Mammary epithelial cell (primary cell): ENCODE measurements around the gene ZNF780A.

ENCODE experiments used
- EZH2 ChIP-seq: IDR thresholded peaks from 2 replicates; pipeline ENCODE4 v1.6.1; 2012; ENCODE audit warnings: low read length, inconsistent platforms, borderline replicate concordance
- TF ChIP-seq, protein P1 (sequence below), 2 donors: IDR thresholded peaks in 1 of 2; conservative IDR thresholded peaks in 1 of 2; 2 replicates each; pipeline ENCODE4 v1.5.1; 2011 to 2012; ENCODE audit warnings: inconsistent platforms in 2 of 2, low read length in 2 of 2, mild to moderate bottlenecking in 2 of 2, control low read depth in 1 of 2, low read depth in 1 of 2; ENCODE audit not compliant: insufficient read depth in 1 of 2; ENCODE audit errors: extremely low read depth in 1 of 2

- TF ChIP-seq, protein P1, sequence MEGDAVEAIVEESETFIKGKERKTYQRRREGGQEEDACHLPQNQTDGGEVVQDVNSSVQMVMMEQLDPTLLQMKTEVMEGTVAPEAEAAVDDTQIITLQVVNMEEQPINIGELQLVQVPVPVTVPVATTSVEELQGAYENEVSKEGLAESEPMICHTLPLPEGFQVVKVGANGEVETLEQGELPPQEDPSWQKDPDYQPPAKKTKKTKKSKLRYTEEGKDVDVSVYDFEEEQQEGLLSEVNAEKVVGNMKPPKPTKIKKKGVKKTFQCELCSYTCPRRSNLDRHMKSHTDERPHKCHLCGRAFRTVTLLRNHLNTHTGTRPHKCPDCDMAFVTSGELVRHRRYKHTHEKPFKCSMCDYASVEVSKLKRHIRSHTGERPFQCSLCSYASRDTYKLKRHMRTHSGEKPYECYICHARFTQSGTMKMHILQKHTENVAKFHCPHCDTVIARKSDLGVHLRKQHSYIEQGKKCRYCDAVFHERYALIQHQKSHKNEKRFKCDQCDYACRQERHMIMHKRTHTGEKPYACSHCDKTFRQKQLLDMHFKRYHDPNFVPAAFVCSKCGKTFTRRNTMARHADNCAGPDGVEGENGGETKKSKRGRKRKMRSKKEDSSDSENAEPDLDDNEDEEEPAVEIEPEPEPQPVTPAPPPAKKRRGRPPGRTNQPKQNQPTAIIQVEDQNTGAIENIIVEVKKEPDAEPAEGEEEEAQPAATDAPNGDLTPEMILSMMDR (conservative IDR thresholded peaks at IDR 0.05 in 1 of 2, IDR thresholded peaks at IDR 0.05 in 1 of 2; ENCODE audit: extremely low read depth in 1 of 2, insufficient read depth in 1 of 2, low read depth in 1 of 2, low read length in 2 of 2) = no peak
- no peak for TF ChIP-seq EZH2
Measured at GRCh38 chr19:40134866-40135265, 44.1 kb upstream of the ZNF780A start.
